ENCODE results near the gene TMEM212. TPM values are rescaled to one million over a fixed set of nuclear protein-coding genes. Genes with fewer than 3 reads are reported as not detected.
"Not testable (repeated sequence)": the region's sequence is repeated elsewhere in the genome, so short reads cannot be mapped to it uniquely, and the experiment has no call there.

TMEM212 gene
- total RNA-seq, 1 donor from 2014 or later, result not detected

DNA sequence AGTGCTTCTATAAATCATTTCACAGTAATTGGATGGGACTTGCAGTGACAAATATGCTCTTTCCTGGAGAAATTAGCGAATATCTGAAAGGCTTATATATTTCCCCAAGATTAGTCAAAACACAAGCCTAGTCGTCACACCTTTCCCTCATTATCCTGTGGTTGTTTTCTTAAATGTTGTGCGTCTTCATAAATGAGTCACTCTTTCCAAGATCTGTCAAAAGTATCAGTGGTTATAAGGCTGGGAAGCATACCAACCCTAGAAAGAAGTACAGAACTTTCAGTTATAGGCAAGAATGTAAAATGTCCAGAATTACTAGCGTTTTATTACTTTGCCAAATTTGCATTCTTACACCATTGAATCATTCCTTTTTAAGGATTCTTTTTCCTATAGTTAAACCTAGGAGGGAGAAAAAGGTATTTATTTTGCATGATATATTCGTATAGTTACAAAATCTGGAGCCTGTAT lies 33.6 kb downstream of the TMEM212 start:
- intact Hi-C loops (cut with DNase I), result no loop called here
- no peak for DNase-seq (ENCODE audit: low spot score)

GRCh38 chr3:171878461-171879225 lies 35.5 kb downstream of the TMEM212 start:
- no peak for DNase-seq (ENCODE audit: low spot score)
- intact Hi-C loops (cut with DNase I), result no loop called here

DNA sequence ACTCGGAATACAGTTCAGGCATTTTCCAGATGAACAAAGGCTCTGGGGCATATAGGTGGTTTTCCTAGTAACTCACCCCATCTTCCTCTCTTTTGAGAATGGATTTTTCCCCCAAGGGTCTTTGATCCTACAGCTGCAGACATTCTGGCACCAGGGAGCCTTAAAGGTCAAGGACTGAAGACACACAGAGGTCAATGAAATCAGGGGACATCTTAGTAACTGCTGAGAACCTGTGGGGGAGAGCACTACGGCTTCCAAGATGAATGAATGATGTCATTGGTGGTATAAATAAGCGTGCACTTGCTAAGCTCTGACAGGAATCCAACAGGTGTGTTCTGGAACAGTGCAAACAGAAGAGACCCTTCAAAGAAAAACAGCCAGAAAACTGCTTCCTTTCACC lies 36.3 kb downstream of the TMEM212 start:
- DNase-seq (ENCODE audit: low spot score), result no peak
- intact Hi-C loops (cut with DNase I), result no loop called here

DNA sequence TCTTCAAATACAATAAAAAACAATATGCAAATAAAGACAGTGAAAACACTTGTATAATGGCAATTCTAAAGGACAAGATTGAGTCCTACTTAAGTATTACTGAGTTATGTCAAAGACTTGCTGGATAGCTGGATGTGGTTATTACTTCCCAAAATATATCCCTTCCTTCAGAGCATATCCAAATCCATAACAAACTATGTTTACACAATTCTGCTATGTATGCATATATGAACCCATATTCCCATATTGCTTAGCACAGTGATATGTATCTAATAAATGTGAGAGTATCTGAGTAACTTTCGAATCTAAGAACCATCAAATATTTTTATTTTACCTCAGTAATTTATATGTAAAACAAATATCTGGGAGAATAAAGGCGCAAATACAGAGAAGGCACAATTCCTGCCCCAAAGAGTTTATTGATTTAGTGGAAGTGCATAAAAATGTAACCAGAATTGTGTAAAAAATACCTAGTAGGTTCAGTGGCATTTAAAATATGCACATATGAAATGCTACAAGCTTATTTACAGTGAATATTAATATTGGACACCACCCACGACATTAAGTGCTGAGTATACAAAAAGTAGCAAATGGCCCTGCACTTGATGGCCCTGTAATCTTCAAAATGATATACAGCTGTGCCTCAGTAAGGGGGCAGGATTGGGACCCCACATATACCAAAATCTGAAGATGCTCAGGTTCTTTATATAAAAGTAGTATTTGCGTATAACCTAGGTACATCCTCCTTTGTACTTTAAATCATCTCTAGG lies 37.1 kb downstream of the TMEM212 start:
- intact Hi-C loops (cut with DNase I), result no loop called here
- no peak for DNase-seq (ENCODE audit: low spot score)

- no peak for DNase-seq (ENCODE audit: low spot score)
- intact Hi-C loops (cut with DNase I), result no loop called here
Measured at GRCh38 chr3:171881251-171881650, 38.1 kb downstream of the TMEM212 start.

DNA sequence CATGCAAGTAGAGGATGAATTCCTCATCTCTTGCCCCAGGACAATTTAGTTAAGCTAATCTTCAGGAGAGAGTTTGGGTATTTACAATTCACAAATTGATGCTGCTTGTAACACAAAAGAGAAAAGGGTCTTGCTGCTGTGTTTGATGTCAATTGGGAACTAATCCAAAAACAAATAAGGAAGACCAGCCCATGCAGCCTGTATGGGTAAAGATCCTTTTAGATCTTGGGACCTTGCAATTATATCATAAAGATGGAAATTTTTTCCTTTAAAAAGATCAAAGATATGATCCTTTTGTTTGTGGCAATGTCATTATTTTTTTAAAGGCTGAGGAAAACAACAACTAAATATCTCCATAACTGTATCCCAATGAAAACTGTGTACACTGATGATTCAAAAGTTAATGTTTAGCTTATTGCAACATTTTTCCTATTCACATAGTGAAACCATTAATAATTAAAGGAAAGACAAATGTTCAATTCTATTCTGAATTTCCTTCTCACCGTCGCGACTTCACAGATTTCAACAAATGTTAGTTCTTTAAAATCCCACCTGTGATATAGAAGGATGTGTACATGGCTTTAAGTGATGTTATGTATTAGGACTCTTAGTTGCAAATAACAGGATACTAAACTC lies 40.2 kb downstream of the TMEM212 start:
- no peak for DNase-seq (ENCODE audit: low spot score)
- intact Hi-C loops (cut with DNase I), result no loop called here

- no peak for DNase-seq (ENCODE audit: low spot score)
- intact Hi-C loops (cut with DNase I), result no loop called here
Measured at GRCh38 chr3:171883893-171884279, 40.7 kb downstream of the TMEM212 start.

DNA sequence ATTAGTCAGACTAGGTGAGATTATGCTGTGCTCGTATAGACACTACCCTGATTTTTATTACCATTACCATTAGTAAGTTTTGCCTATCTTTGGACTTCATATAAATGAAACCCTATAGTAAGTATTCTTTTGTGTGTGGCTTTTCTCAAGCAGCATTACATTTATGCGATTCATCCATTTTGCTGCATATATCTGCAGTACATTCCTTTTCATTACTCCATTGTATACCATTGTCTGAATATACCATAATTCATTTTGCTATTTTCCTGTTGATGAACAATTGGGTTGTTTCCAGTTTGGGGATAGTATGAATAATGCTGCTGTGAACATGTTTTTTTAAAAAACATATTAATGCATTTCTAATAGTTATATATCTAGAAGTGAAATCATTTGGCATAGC lies 45.3 kb downstream of the TMEM212 start:
- intact Hi-C loops (cut with DNase I), result no loop called here
- DNase-seq (ENCODE audit: low spot score), result no peak

DNA sequence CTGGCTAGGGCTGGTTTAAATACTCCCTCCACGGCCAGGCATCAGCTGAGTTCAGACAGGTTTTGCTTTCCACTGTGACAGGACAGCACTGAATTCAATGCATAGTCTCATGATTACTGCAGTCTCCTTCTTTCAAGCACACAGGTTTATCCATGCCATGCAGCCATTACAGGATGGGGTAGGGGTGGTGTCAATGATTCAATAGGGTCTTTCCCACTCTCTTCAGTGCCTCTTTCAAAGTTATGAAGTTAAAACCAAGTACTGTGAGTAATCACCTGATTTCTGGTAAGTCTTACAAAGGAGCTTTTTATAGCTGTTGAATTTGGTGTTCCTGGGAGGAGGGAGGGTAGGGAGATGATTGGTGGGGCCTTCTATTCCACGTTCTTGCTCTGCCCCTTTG lies 47.2 kb downstream of the TMEM212 start:
- DNase-seq (ENCODE audit: low spot score), result no peak
- intact Hi-C loops (cut with DNase I), result no loop called here

DNA sequence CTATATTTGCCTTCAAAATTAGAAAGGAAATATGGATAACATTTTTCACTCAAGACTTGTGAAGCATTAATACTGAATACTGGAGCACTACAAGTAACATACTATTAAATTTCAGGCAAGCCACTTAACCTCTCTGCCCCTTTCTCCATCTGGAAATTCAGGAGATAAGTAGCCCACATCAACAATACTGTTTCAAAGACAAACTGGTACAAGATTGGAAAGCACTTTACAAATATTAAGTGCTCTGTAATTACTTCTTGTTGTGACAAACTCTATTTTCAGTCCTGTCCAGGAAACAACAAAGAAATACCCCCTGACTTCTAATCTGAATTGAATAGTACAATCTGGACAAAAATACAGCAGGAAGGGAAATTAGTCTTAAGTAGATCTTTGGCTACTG lies 49.3 kb downstream of the TMEM212 start:
- DNase-seq (ENCODE audit: low spot score), result no peak
- intact Hi-C loops (cut with DNase I), result no loop called here

- intact Hi-C loops (cut with DNase I), result no loop called here
- DNase-seq (ENCODE audit: low spot score), result no peak
Measured at GRCh38 chr3:171895291-171895690, 52.1 kb downstream of the TMEM212 start.

- DNase-seq (ENCODE audit: low spot score), result no peak
- intact Hi-C loops (cut with DNase I), result no loop called here
Measured at GRCh38 chr3:171895900-171896299, 52.8 kb downstream of the TMEM212 start.

DNA sequence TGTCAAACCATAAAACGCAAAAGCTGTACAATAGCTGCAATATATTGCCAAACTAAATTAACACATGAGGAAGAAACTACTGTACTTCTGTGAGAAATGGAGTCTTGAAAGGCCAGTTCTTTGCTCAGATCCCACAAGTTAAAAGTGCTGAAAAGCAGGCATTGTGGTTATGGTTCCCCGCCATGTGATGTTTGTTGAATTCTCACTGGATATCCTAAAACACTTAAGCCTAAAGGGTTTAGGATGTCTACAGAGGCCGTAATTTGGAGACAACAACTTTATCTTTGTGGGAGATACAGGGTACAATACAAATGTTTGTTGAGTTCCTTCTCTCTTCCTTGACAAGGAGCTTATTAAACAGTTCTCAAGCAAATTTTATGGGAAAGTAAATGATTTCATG lies 53.2 kb downstream of the TMEM212 start:
- intact Hi-C loops (cut with DNase I), result no loop called here
- no peak for DNase-seq (ENCODE audit: low spot score)

GRCh38 chr3:171898192-171898591 lies 55.0 kb downstream of the TMEM212 start:
- DNase-seq (ENCODE audit: low spot score), result no peak
- intact Hi-C loops (cut with DNase I), result no loop called here

- DNase-seq (ENCODE audit: low spot score), result no peak
- intact Hi-C loops (cut with DNase I), result no loop called here
Measured at GRCh38 chr3:171900446-171900845, 57.3 kb downstream of the TMEM212 start.

GRCh38 chr3:171901615-171902312 lies 58.6 kb downstream of the TMEM212 start:
- intact Hi-C loops (cut with DNase I), result no loop called here
- DNase-seq (ENCODE audit: low spot score), result no peak

DNA sequence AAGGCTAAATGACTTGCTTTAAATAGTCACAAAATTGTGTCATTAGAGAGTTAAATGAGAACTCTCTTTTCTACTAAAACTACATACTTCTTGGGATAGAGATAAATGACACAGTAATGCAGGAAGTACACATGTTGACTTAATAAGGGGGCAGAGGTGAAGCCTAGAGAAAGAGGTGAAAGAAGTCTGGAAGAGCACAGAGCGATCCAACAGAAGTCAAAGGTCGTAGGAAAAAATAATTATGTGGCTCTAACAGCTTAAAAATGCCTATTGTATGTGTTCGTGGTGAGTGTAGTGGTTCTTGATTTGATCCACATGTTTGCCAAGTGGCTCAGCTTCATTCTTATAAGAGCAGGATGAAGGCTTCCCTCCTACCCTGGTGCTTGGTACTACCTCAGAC lies 61.7 kb downstream of the TMEM212 start:
- DNase-seq (ENCODE audit: low spot score), result no peak
- intact Hi-C loops (cut with DNase I), result no loop called here

GRCh38 chr3:171906503-171906902 lies 63.4 kb downstream of the TMEM212 start:
- DNase-seq (ENCODE audit: low spot score); intact Hi-C loops (cut with DNase I): not testable (repeated sequence)

DNA sequence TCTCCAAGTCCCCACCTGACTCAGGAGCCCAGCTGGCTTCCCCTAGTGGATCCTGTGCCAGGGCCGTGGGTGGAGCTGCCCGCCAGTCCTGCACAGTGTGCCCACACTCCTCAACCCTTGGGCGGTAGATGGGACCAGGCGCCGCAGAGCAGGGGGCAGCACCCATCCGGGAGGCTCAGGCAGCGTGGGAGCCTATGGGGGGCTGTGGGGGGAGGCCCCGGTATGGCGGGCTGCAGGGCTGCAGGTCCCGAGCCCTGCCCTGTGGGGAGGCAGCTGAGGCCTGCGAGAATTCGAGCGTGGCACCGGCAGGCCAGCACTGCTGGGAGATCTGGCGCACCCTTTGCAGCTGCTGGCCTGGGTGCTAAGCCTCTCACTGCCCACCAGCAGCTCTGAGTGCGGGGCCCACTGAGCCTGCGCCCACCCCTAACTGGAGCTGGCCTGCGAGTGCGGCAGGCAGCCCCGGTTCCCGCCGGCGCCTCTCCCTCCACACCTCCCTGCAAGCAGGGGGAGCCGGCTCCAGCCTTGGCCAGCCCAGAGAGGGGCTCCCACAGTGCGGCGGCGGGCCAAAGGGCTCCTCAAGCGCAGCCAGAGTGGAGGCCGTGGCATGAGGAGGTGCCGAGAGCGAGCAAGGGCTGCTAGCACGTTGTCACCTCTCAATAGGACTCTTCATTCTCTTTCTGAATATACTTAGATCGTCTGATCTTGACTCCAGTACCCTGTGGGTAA lies 64.0 kb downstream of the TMEM212 start:
- no peak for DNase-seq (ENCODE audit: low spot score)

More for the DNA sequence above, 64.0 kb downstream of the TMEM212 start:
- intact Hi-C loops (cut with DNase I), result no loop called here
